Type B pancreatic cell (in vitro differentiated cells): ENCODE measurements around the gene RLF. TPM values are rescaled to one million over a fixed set of nuclear protein-coding genes. Genes with fewer than 3 reads are reported as not detected.

ENCODE experiments used
- DNase-seq: peaks from one replicate; pipeline ENCODE4 v3.0.0; 2021; ENCODE audit warnings: mixed read lengths; ENCODE audit not compliant: unreplicated experiment; ENCODE audit errors: extremely low spot score
- H3K27ac Mint-ChIP-seq: 2 replicates; pipeline ENCODE4 v1.8.0; 2021; ENCODE audit warnings: mild to moderate bottlenecking, mixed read lengths
- H3K27me3 Mint-ChIP-seq: 2 replicates; pipeline ENCODE4 v1.8.0; 2021; ENCODE audit warnings: mixed read lengths
- H3K36me3 Mint-ChIP-seq: 2 replicates; pipeline ENCODE4 v1.8.0; 2021; ENCODE audit warnings: mixed read lengths
- H3K4me1 Mint-ChIP-seq: one replicate; pipeline ENCODE4 v1.8.0; 2021; ENCODE audit warnings: mixed read lengths; ENCODE audit not compliant: unreplicated experiment
- H3K4me3 Mint-ChIP-seq: 2 replicates; pipeline ENCODE4 v1.8.0; 2021; ENCODE audit warnings: mild to moderate bottlenecking, mixed read lengths
- H3K9me3 Mint-ChIP-seq: 2 replicates; pipeline ENCODE4 v1.8.0; 2021; ENCODE audit warnings: mixed read lengths
- total RNA-seq: library from RNA; stranded (reverse); gene quantifications from 2 replicates; pipeline ENCODE4 v1.2.1, GENCODE V29; 2021; ENCODE audit warnings: low replicate concordance
- TF ChIP-seq, protein P1 (sequence below): fragments of 200-600 bp; sonication (generic); conservative IDR thresholded peaks from 2 replicates; pipeline ENCODE4 v1.5.0; 2021; ENCODE audit warnings: antibody characterized with exemption, mild to moderate bottlenecking

The RLF gene
- total RNA-seq, 1 donor from 2014 or later: 21.4 TPM

DNA sequence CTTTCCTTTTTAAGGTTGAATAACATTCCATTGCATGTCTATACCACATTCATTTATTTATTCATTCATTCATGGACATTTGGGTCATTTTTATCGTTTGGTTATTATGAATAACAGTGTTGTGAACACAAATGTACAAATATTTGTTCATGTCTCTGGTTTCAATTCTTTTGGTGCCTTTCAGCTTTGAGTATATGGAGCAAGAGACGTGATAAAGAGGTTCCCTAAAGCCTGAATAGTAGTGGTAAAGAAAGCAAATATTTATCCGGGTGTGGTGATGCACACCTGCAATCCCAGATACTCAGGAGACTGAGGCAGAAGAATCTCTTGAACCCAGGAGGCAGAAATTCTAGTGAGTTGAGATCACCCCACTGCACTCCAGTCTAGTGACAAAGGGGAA is 5.3 kb upstream of the RLF start:
- H3K4me3 Mint-ChIP-seq: no peak overlapping the region
- peaks cover 15% of the 10 kb centered on the region for H3K27me3 Mint-ChIP-seq
- H3K4me1 Mint-ChIP-seq: peaks cover 9% of the 10 kb centered on the region
- no peaks in the 10 kb centered on the region for H3K36me3 Mint-ChIP-seq
- no peak overlapping the region for H3K27ac Mint-ChIP-seq
- DNase-seq: no peak
- no peaks in the 10 kb centered on the region for H3K9me3 Mint-ChIP-seq
- TF ChIP-seq, protein P1, sequence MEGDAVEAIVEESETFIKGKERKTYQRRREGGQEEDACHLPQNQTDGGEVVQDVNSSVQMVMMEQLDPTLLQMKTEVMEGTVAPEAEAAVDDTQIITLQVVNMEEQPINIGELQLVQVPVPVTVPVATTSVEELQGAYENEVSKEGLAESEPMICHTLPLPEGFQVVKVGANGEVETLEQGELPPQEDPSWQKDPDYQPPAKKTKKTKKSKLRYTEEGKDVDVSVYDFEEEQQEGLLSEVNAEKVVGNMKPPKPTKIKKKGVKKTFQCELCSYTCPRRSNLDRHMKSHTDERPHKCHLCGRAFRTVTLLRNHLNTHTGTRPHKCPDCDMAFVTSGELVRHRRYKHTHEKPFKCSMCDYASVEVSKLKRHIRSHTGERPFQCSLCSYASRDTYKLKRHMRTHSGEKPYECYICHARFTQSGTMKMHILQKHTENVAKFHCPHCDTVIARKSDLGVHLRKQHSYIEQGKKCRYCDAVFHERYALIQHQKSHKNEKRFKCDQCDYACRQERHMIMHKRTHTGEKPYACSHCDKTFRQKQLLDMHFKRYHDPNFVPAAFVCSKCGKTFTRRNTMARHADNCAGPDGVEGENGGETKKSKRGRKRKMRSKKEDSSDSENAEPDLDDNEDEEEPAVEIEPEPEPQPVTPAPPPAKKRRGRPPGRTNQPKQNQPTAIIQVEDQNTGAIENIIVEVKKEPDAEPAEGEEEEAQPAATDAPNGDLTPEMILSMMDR: no peak

DNA sequence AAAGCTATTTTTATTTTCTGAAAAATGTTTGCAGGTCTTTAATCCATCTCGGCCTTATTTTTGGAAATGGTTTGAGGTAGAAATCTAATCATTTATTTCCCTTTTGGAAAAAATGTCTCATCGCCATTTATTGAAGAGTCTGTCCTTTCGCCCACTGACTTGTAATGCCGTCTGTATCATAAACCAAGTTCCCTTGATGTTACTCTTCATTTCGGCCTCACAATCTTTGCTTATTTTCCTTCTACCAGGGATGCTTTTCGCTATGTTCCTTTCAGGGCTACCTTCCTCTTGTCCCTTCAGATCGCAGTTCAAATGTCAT is 422 bp upstream of the RLF start:
- no peaks in the 10 kb centered on the region for H3K27me3 Mint-ChIP-seq
- H3K9me3 Mint-ChIP-seq: no peaks in the 10 kb centered on the region
- peaks cover 13% of the 10 kb centered on the region for H3K4me1 Mint-ChIP-seq
- no peaks in the 10 kb centered on the region for H3K36me3 Mint-ChIP-seq
- TF ChIP-seq, protein P1: no peak
- H3K4me3 Mint-ChIP-seq: no peak overlapping the region
- H3K27ac Mint-ChIP-seq: no peak overlapping the region
- DNase-seq: no peak

DNA sequence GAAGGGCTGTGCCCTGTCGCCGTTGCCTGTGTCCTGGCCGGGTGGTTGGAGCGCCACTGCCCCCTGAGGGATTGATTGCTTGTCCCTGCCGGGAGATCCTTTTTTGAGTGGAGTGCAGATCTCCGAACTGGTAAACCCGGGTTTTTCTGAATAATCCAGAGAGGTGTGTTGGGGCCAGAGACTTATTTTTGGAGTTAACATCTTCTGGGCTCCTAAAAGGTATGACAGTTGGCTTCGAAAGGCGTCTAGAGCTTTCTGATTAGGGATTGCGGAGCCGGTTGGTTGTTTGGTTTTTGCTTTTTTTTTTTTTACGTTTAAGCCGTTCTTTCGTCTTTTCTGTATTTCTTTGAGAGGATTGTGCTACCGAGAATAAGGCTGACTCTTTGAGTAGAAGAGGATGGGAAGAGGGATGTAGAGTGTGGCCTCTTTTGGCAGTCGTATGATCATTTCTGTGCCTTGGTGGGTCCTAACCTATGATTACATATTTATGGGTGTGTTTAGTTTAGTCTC is 756 bp downstream of the RLF start:
- H3K4me1 Mint-ChIP-seq: peaks cover 16% of the 10 kb centered on the region
- TF ChIP-seq, protein P1: no peak
- H3K4me3 Mint-ChIP-seq: no peak overlapping the region
- no peak for DNase-seq
- H3K9me3 Mint-ChIP-seq: no peaks in the 10 kb centered on the region
- no peaks in the 10 kb centered on the region for H3K36me3 Mint-ChIP-seq
- no peaks in the 10 kb centered on the region for H3K27me3 Mint-ChIP-seq
- no peak overlapping the region for H3K27ac Mint-ChIP-seq

DNA sequence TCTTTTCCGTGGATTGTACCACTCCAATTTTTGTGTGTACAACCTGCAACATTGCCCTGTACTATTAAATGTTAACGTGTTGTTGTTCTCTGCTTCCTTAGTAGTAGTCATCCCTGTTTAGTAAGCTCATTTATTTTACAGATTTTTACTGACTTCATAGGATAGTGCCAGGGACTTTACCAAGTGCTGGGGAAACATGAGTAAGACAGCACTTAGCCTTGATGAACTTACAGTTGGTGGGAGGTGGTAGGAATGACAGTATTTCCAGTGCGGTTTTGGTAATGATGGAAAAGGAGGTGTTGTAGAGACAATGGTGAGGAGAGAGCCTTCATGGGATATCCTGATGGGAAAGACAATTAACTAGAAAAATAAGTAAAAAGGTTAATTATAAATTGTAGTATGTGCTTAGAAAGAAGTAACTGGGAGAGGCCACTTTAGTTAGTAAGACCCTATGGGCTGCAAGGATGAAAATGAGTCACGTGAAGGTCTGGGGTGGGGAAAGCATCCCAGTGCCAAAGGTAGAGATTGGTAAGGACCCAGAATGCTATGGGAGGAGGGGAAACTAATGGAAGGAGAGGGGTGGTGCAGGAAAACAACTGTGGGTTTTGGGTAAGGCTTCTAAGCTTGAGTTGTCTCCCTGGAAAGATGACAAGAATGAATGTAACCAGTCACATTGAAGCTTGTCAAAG is 1.7 kb downstream of the RLF start:
- Mint-ChIP-seq H3K4me1 (peaks cover 16% of the 10 kb centered on the region), H3K9me3 (no peaks in the 10 kb centered on the region), H3K4me3 (no peak overlapping the region), H3K36me3 (peaks cover 3% of the 10 kb centered on the region), H3K27me3 (no peaks in the 10 kb centered on the region), H3K27ac (no peak overlapping the region)
- TF ChIP-seq, protein P1: no peak
- DNase-seq: no peak

DNA sequence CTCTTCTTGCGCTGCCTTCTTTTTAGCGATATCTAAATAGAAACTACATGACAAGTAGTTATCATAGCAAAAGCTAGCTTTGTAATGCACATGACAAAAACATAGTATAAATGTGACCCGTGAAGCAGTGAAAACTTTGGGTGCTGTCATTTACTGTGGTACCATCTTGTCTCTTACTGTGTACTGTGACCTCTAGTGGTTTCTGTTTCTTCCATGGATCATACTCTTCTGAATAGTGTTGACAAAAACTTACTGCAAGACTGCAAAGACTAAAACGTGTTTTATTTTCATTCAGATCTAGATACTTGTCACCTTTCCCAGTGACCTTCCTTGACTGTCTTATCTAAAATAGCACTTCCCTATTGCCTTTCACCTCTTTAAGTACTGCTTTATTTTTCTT is 6.1 kb downstream of the RLF start:
- H3K4me1 Mint-ChIP-seq: peaks cover 11% of the 10 kb centered on the region
- TF ChIP-seq, protein P1: no peak
- H3K4me3 Mint-ChIP-seq: no peak overlapping the region
- no peaks in the 10 kb centered on the region for H3K9me3 Mint-ChIP-seq
- H3K27me3 Mint-ChIP-seq: no peaks in the 10 kb centered on the region
- DNase-seq: no peak
- H3K27ac Mint-ChIP-seq: no peak overlapping the region
- peaks cover 3% of the 10 kb centered on the region for H3K36me3 Mint-ChIP-seq
